ENCODE data around the gene SCGB3A1.

The SCGB3A1 gene

GRCh38 chr5:180604271-180604670, 13.0 kb upstream of the SCGB3A1 start:
- Mint-ChIP-seq H3K4me3 (no peak overlapping the region), H3K27me3 (no peaks in the 10 kb centered on the region), H3K9me3 (no peaks in the 10 kb centered on the region), H3K4me1 (ENCODE audit: low read depth) (no peaks in the 10 kb centered on the region), H3K27ac (no peak overlapping the region), H3K36me3 (ENCODE audit: low read depth) (no peaks in the 10 kb centered on the region)
- intact Hi-C loops (cut with micrococcal nuclease) = no loop called here

- Mint-ChIP-seq H3K9me3 (no peaks in the 10 kb centered on the region), H3K27me3 (no peaks in the 10 kb centered on the region)
Observed at GRCh38 chr5:180603076-180603594, 11.8 kb upstream of the SCGB3A1 start.

GRCh38 chr5:180602481-180603075, 11.3 kb upstream of the SCGB3A1 start:
- no peaks in the 10 kb centered on the region for H3K9me3 Mint-ChIP-seq
- H3K27ac Mint-ChIP-seq = no peak overlapping the region
- no peaks in the 10 kb centered on the region for H3K36me3 Mint-ChIP-seq (ENCODE audit: low read depth)
- H3K4me3 Mint-ChIP-seq = no peak overlapping the region
- H3K4me1 Mint-ChIP-seq (ENCODE audit: low read depth) = no peaks in the 10 kb centered on the region
- no peaks in the 10 kb centered on the region for H3K27me3 Mint-ChIP-seq
- intact Hi-C loops (cut with micrococcal nuclease) = no loop called here

More at GRCh38 chr5:180603076-180603594, 11.8 kb upstream of the SCGB3A1 start:
- no peaks in the 10 kb centered on the region for H3K36me3 Mint-ChIP-seq (ENCODE audit: low read depth)
- no peak overlapping the region for H3K27ac Mint-ChIP-seq
- H3K4me1 Mint-ChIP-seq (ENCODE audit: low read depth) = no peaks in the 10 kb centered on the region
- intact Hi-C loops (cut with micrococcal nuclease) = no loop called here
- H3K4me3 Mint-ChIP-seq = no peak overlapping the region

- Mint-ChIP-seq H3K27me3 (no peaks in the 10 kb centered on the region), H3K9me3 (no peaks in the 10 kb centered on the region), H3K27ac (no peak overlapping the region), H3K4me1 (ENCODE audit: low read depth) (no peaks in the 10 kb centered on the region), H3K4me3 (no peak overlapping the region), H3K36me3 (ENCODE audit: low read depth) (no peaks in the 10 kb centered on the region)
- intact Hi-C loops (cut with micrococcal nuclease) = no loop called here
Observed at GRCh38 chr5:180601591-180602480, 10.5 kb upstream of the SCGB3A1 start.

- H3K4me3 Mint-ChIP-seq = no peak overlapping the region
- no peak overlapping the region for H3K27ac Mint-ChIP-seq
- no peaks in the 10 kb centered on the region for H3K27me3 Mint-ChIP-seq
- no peaks in the 10 kb centered on the region for H3K4me1 Mint-ChIP-seq (ENCODE audit: low read depth)
- intact Hi-C loops (cut with micrococcal nuclease) = no loop called here
- H3K36me3 Mint-ChIP-seq (ENCODE audit: low read depth) = no peaks in the 10 kb centered on the region
- H3K9me3 Mint-ChIP-seq = no peaks in the 10 kb centered on the region
Observed at GRCh38 chr5:180600554-180601041, 9.3 kb upstream of the SCGB3A1 start.

- Mint-ChIP-seq H3K4me3 (no peak overlapping the region), H3K9me3 (no peaks in the 10 kb centered on the region), H3K27ac (no peak overlapping the region), H3K4me1 (ENCODE audit: low read depth) (no peaks in the 10 kb centered on the region), H3K27me3 (no peaks in the 10 kb centered on the region), H3K36me3 (ENCODE audit: low read depth) (no peaks in the 10 kb centered on the region)
- intact Hi-C loops (cut with micrococcal nuclease) = no loop called here
Observed at GRCh38 chr5:180599981-180600553, 8.8 kb upstream of the SCGB3A1 start.

- Mint-ChIP-seq H3K27me3 (no peaks in the 10 kb centered on the region), H3K4me3 (no peak overlapping the region), H3K27ac (no peak overlapping the region), H3K9me3 (no peaks in the 10 kb centered on the region), H3K4me1 (ENCODE audit: low read depth) (no peaks in the 10 kb centered on the region), H3K36me3 (ENCODE audit: low read depth) (no peaks in the 10 kb centered on the region)
- intact Hi-C loops (cut with micrococcal nuclease) = no loop called here
Observed at GRCh38 chr5:180599590-180599914, 8.3 kb upstream of the SCGB3A1 start.

GRCh38 chr5:180598797-180599589, 7.7 kb upstream of the SCGB3A1 start:
- Mint-ChIP-seq H3K27ac (no peak overlapping the region), H3K36me3 (ENCODE audit: low read depth) (no peaks in the 10 kb centered on the region), H3K27me3 (peaks cover 3% of the 10 kb centered on the region), H3K9me3 (no peaks in the 10 kb centered on the region), H3K4me3 (no peak overlapping the region), H3K4me1 (ENCODE audit: low read depth) (no peaks in the 10 kb centered on the region)
- intact Hi-C loops (cut with micrococcal nuclease) = no loop called here

- no peak overlapping the region for H3K27ac Mint-ChIP-seq
- intact Hi-C loops (cut with micrococcal nuclease) = no loop called here
- H3K4me1 Mint-ChIP-seq (ENCODE audit: low read depth) = no peaks in the 10 kb centered on the region
- H3K9me3 Mint-ChIP-seq = no peaks in the 10 kb centered on the region
- H3K4me3 Mint-ChIP-seq = no peak overlapping the region
- peaks cover 7% of the 10 kb centered on the region for H3K27me3 Mint-ChIP-seq
- no peaks in the 10 kb centered on the region for H3K36me3 Mint-ChIP-seq (ENCODE audit: low read depth)
Observed at GRCh38 chr5:180598316-180598701, 7.0 kb upstream of the SCGB3A1 start.

GRCh38 chr5:180596668-180597231, 5.5 kb upstream of the SCGB3A1 start:
- no peaks in the 10 kb centered on the region for H3K36me3 Mint-ChIP-seq (ENCODE audit: low read depth)
- no peak overlapping the region for H3K27ac Mint-ChIP-seq
- intact Hi-C loops (cut with micrococcal nuclease) = no loop called here
- H3K4me3 Mint-ChIP-seq = no peak overlapping the region
- H3K27me3 Mint-ChIP-seq = peaks cover 20% of the 10 kb centered on the region
- H3K9me3 Mint-ChIP-seq = no peaks in the 10 kb centered on the region
- H3K4me1 Mint-ChIP-seq (ENCODE audit: low read depth) = peaks cover 5% of the 10 kb centered on the region

GRCh38 chr5:180596115-180596667, 4.9 kb upstream of the SCGB3A1 start:
- H3K36me3 Mint-ChIP-seq (ENCODE audit: low read depth) = no peaks in the 10 kb centered on the region
- H3K4me3 Mint-ChIP-seq = no peak overlapping the region
- no peaks in the 10 kb centered on the region for H3K9me3 Mint-ChIP-seq
- H3K27ac Mint-ChIP-seq = no peak overlapping the region
- H3K4me1 Mint-ChIP-seq (ENCODE audit: low read depth) = peaks cover 5% of the 10 kb centered on the region
- intact Hi-C loops (cut with micrococcal nuclease) = no loop called here
- H3K27me3 Mint-ChIP-seq = peaks cover 21% of the 10 kb centered on the region

- no peak overlapping the region for H3K27ac Mint-ChIP-seq
- no peak overlapping the region for H3K4me3 Mint-ChIP-seq
- no peaks in the 10 kb centered on the region for H3K9me3 Mint-ChIP-seq
- H3K36me3 Mint-ChIP-seq (ENCODE audit: low read depth) = no peaks in the 10 kb centered on the region
- peaks cover 5% of the 10 kb centered on the region for H3K4me1 Mint-ChIP-seq (ENCODE audit: low read depth)
- intact Hi-C loops (cut with micrococcal nuclease) = no loop called here
- H3K27me3 Mint-ChIP-seq = peaks cover 26% of the 10 kb centered on the region
Observed at GRCh38 chr5:180595381-180596114, 4.2 kb upstream of the SCGB3A1 start.

- Mint-ChIP-seq H3K36me3 (ENCODE audit: low read depth) (no peaks in the 10 kb centered on the region), H3K4me1 (ENCODE audit: low read depth) (peaks cover 7% of the 10 kb centered on the region), H3K27me3 (peaks cover 31% of the 10 kb centered on the region), H3K4me3 (no peak overlapping the region), H3K9me3 (no peaks in the 10 kb centered on the region), H3K27ac (no peak overlapping the region)
- intact Hi-C loops (cut with micrococcal nuclease) = no loop called here
Observed at GRCh38 chr5:180595046-180595379, 3.7 kb upstream of the SCGB3A1 start.

All from dendritic cell treated with granulocyte-macrophage colony-stimulating factor and Interleukin-4, amounts not matched to agents 40 ng/mL and 50 ng/mL, for 4 days (primary cell).